NCI-H226 (cell line): ENCODE data around the gene DNHD1.

Experiments used
- DNase-seq: peaks from one replicate; pipeline ENCODE4 v3.0.0-alpha.2; 2015

DNHD1 gene

GRCh38 chr11:6596239-6596877 is 99.3 kb downstream of the DNHD1 start:
- no peak for DNase-seq

GRCh38 chr11:6598555-6598954 is 101.5 kb downstream of the DNHD1 start:
- no peak for DNase-seq

- no peak for DNase-seq
Observed at GRCh38 chr11:6599449-6599848, 102.4 kb downstream of the DNHD1 start.

GRCh38 chr11:6599881-6600390 is 102.9 kb downstream of the DNHD1 start:
- no peak for DNase-seq

GRCh38 chr11:6601041-6601461 is 104.0 kb downstream of the DNHD1 start:
- no peak for DNase-seq

- DNase-seq = no peak
Observed at GRCh38 chr11:6602096-6602940, 105.2 kb downstream of the DNHD1 start.

GRCh38 chr11:6603287-6604080 is 106.4 kb downstream of the DNHD1 start, which contains the start of the genes ILK and RRP8:
Gene ILK, plus strand, starts transcription at chr11:6603774. Its CDS starts 498 bp downstream, at chr11:6604272.
Gene RRP8, minus strand, starts transcription at chr11:6603616. Its CDS starts 114 bp downstream, at chr11:6603502.
- peak; percentile 84 for DNase-seq

GRCh38 chr11:6604081-6604626 is 107.1 kb downstream of the DNHD1 start:
- peak; percentile 13 for DNase-seq

- DNase-seq = no peak
Observed at GRCh38 chr11:6604790-6605189, 107.7 kb downstream of the DNHD1 start.

- peak; percentile 89 for DNase-seq
Observed at GRCh38 chr11:6606471-6607189, 109.5 kb downstream of the DNHD1 start.

GRCh38 chr11:6607190-6607795 is 110.2 kb downstream of the DNHD1 start:
- no peak for DNase-seq

- DNase-seq = no peak
Observed at GRCh38 chr11:6608011-6608410, 110.9 kb downstream of the DNHD1 start.

- DNase-seq = no peak
Observed at GRCh38 chr11:6608726-6609501, 111.8 kb downstream of the DNHD1 start.

- DNase-seq = no peak
Observed at GRCh38 chr11:6609502-6610015, 112.5 kb downstream of the DNHD1 start.

GRCh38 chr11:6610591-6610990 is 113.5 kb downstream of the DNHD1 start:
- no peak for DNase-seq

- DNase-seq = no peak
Observed at GRCh38 chr11:6611092-6611962, 114.2 kb downstream of the DNHD1 start.

GRCh38 chr11:6611963-6612212 is 114.8 kb downstream of the DNHD1 start:
- DNase-seq = no peak

GRCh38 chr11:6612213-6613041 is 115.3 kb downstream of the DNHD1 start, which contains the start of gene TAF10:
Gene TAF10, minus strand, starts transcription at chr11:6612216. Its CDS starts 27 bp downstream, at chr11:6612189.
- DNase-seq = peak; percentile 96

GRCh38 chr11:6613496-6613895 is 116.4 kb downstream of the DNHD1 start:
- no peak for DNase-seq
